Activated CD4-positive, alpha-beta T cell treated with anti-CD3 and anti-CD28 coated beads for 48 hours (primary cell): Measurements from ENCODE around the gene URB1.
"Not testable (repeated sequence)": the region's sequence is repeated elsewhere in the genome, so short reads cannot be mapped to it uniquely, and the experiment has no call there.

ENCODE experiments used
- DNase-seq: peaks from one replicate; pipeline ENCODE4 v3.0.0-alpha.2; 2020

Gene URB1, protein sequence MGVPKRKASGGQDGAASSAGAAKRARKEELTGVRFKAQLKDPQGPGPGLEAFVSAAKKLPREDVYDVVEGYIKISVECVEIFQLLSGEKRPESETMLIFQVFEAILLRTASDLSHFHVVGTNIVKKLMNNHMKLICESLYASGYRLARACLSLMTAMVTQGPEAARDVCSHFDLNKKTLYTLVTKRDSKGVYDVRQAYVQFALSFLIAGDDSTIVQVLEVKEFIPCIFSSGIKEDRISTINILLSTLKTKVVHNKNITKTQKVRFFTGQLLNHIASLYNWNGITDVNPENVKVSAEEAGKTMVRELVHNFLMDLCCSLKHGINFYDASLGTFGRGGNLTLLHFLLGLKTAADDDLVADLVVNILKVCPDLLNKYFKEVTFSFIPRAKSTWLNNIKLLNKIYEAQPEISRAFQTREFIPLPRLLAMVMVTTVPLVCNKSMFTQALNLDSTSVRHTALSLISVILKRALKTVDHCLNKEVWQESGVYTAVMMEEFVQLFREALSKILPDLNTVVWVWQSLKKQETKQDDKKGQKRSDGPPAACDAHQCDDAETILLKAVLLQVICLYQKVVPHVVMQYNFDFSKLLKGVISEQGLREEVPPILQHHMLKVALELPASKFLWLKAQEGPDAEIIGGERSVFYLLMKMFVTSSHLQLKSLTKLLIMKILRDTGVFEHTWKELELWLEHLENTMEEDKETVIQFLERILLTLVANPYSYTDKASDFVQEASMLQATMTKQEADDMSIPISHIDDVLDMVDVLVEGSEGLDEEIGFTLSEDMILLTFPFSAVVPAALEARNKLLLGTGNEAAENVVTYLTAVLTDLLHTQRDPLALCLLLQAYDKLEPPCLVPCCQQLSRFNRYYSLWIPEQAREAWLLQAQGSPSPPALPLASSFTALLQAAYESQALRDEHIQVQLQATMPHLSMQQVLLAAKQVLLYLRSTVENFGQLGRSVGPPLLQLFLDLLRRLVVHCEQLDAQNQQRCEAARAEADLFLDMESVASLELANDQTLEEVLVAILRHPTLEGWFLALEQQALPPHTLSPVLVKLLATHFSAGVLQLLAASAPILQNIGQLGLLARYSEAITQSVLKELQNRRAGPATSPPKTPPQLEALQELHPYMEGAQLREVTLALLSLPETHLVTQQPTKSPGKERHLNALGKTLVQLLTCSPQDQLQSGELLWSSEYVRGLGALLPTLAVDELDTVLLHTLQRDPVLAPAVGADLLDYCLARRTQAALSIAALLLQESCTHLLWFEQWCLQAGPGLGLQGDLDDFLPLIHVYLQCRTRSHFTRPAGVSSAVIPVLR (N-terminal part only)

DNA sequence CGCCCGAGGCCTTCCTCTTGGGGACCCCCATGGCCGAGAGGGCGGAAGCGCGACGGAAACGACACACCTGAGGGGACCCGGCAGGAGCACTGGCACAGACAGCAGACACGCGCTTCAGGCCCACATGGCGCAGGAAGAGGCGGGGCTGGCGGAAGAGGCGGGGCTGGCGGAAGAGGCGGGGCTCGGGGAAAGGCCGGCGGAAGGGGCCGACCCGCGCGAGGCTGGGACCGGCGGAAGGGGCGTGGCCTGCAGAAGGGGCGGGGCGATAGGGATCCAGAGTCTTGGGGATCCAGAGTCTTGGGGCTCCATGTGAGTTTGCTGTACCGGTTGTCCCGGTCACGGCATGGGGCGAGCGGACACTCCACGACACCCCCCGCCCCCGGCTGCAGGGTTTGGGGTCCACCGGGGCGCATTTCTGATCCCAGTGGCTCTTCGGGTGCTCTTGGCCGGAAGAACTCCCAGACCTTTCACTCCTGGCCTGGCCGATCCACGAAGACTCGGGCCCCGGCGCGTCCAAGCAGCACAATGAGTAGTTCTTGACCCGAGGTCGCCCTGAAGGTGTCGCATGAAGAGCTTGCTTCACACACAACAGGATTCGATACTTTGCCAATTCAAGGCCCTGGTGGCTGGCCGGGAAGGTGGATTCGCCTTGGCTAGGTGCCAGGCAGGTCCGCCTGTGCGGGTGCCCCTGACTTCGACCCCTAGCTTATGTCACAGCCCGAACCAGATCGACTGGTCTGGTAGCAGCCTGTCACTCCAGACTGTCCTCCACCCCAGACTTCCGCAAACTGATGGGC is at the start of gene URB1:
URB1 (minus strand) TSS at position 133 of the 797 bp plus-strand sequence; CDS start at position 31, 102 bp downstream.
- DNase-seq: peak; percentile 96

DNA sequence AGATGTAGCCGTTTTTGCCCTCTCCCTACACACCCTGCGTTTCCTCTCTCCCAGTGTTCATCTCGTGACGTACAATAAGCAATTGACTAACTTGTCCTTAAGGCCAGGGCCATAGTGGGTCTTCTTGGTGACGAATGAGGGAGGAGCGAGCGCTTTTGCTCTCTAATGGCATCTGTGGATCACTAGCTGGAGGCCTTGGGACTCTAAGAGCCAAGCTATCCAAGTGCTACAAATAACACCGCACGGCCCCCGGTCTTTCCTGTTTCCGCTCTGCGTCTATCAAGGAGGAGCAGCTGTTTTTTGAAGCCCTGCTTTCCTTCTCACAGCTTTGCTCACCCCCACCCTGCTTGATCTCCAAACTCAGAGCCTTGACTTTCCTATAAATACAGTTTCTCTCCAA is 44.9 kb upstream of the URB1 start:
- DNase-seq: no peak

DNA sequence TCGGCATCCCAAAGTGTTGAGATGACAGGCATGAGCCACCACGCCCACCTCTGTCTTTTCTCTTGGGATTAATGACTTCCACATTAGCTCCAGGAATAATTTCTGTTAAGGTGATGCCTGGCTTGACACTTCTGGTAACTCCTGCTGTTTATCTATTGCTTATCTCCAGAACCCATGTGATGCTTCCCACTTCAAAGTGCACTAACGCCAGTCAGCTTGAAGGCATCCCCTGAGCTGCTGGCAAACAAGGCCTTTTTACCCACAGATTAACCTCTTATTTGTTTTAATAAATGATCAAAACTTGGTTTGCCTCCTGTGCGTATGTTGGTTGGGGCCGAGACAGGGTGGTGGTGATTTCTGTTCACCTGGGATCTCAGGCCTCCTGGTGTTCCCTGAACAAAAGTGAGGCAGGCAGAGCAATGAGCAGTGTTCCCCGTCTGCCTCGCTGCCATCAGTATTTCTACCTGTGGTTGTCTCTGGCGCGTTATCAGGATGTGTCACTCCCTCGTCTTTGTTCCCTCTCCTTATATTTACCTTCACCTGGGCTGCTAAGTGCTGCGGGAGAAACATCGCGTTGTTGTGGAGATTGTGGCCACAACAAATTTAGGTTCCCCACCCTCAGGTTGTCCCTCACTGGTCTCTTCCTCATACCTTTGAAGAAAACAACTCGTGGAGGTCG is 40.3 kb upstream of the URB1 start:
- not testable (repeated sequence) for DNase-seq

DNA sequence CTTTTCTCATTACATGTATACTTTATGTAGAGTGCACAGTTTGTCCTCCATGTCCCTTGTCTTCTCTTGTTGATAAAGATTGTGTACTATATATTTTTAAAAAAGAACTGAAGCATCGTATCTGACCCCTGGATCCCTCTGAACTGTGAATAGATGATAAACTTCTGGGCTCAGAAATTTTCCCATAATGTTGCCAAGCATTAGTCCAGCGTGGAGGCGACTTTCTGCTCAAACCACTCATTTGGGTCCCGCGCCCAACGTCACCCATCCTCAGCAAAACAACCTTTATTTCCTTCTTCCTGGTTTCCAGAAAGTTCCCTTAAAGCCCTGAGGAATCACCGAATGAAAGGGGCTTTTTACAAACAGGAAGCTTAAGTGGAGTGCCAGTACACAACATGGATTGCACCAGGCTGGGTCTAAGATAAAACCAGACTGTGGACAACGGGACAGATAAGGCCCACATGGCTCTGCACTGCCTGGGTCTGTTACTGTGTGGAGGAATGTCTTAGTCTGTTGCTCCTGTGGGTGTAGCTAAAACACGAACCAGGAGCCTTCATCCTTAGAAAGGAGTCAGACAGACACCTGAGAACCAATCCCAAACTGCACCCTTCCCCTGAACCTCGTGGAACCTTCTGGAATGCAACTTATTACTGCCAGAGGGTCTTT is 35.3 kb upstream of the URB1 start:
- DNase-seq: no peak

DNA sequence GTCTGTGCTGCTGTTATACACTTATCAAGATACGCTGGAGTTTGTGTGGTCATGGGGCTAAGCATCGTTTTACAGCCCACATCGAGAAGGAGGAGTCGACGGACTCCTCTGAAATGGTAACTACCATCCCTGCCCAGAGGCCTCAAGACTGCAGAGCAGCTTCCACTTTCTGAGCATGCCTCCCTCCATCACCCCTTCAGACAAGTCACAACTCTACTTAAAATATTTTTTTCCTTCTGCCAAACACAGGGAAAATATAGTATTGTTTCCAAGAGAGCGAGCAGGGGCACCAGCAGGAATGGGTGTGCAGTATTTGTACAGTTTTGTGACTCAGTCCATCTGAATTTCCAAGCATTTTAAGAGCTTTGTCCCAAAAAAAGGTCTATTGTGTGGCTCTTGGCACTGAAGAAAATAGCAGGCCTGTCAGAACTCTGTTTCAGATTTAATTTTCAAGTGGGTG is 33.8 kb upstream of the URB1 start:
- no peak for DNase-seq

DNA sequence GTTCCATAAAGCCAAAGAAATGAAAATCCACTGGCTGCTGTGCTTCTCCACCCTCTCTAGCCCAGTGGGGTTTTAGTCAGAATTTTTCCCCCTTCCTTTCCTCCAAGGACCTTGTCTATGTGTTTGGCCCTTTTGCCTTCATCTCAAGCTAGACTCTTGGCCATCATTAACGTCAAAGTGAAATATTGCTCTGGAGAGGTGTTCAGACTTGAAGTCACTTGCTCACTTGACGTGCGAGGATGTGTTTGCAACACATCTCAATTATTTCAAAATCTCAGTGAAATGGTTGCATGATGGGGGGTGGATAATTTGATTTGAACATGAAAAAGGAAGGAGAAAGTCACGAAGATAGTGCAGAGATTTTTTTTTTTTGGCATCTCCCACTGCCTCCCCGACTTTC is 33.3 kb upstream of the URB1 start:
- DNase-seq: no peak

DNA sequence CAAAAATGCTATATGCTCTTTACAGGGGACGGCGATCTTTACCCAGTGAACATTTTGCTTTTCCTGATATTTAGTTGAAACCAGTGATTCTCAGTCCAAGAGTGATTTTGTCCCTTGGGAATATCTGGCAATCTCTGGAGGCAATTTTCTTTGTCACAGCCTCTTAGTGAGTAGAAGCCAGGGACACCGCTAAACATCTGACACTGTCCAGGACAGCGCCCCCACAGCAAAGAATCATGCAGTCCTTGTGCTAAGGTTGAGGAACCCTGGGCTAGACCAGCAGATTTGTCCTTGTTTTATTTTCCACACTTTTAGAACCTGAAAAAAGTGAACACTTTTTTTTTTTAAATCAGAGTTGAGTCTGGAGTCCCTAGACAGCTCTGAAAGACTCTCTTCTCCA is 32.8 kb upstream of the URB1 start:
- DNase-seq: no peak

DNA sequence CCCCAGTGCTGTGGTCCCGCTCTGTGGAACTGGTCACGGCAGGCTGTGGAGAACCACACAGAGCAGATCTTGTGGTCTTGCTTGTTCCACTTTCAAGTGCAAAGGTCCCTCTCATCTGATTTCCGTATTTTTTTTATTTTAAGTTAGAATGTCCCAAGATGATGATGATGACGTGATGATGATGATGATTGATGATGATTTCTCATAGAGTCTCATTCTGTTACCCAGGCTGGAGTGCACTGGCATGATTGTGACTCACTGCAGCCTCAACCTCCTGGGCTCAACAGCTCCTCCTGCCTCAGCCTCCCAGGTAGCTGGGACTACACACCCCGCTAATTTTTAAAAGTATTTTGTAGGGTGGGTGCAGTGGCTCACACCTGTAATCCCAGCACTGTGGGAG is 31.9 kb upstream of the URB1 start:
- no peak for DNase-seq

DNA sequence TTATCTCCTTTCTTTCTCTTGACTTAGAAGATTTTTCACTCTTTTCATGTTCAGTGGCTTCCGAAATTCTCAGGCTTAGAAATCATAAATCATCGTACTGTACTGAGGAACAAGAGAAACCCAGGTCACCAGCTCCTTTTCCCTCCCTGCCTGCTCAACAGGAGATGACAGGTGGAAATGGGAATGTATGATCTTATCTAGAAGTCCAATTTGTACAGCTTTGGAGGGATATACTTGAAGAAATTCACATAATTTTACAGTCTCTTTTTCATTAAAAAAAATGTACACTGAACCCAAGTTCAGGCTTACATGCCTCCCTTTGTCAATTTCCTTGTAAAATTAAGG is 31.4 kb upstream of the URB1 start:
- no peak for DNase-seq

DNA sequence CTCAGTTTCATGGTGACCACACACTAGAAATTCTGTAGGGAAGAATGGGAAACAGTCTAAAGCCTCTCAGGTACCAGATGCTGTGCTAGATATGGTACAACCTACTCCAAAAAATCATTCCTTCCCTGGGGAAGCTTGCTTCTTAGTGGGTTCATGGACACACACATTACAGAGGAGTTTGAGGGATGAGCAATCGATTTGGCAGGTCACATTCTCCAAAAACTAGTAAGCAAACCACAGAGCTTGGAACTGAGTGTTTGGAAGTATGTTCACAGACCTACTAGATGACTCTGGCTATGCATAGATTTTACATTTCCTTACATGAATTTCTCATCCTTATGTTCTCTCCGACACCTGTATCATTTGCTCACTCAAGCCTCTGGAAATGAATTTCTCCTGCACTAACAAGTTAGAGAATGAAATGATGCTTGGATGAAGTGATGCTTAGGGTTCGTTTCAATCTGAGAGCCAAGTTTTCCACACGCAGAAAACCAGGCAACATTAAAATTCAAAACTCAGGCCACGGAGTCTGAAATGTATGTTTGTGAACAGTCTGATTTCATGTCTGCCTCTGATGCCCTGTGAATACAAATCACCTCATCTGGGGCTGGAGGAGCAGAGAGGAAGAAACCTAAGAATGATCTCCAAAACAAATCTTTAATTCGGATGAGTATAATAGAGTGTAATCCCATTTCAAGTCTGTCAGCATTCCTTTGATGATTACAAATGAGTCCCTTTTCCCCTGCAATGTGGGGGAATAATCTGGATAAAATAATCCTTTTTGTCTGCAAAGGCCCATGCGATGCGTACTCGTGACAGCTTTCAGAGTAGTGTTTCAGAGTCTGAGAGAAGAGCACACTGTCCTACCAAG is 30.7 kb upstream of the URB1 start:
- DNase-seq: no peak

DNA sequence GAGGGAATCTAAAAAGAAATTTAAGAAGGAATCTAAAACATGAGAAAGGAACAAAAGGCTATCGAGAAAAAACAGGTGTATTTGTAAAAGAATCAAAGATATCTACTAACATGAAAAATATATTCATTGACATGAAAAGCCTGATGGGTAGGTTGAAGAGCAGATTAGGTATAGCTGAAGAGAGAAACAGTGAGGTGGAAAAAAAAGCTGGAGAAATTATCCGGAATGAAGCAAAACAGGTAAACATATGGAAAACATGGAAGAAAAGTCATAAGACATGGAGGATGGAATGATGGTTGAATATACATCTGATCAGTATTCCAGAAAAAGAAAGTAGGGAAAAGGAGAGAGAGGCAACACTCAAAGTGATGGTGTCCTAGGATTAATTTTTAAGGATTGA is 29.3 kb upstream of the URB1 start:
- DNase-seq: no peak

DNA sequence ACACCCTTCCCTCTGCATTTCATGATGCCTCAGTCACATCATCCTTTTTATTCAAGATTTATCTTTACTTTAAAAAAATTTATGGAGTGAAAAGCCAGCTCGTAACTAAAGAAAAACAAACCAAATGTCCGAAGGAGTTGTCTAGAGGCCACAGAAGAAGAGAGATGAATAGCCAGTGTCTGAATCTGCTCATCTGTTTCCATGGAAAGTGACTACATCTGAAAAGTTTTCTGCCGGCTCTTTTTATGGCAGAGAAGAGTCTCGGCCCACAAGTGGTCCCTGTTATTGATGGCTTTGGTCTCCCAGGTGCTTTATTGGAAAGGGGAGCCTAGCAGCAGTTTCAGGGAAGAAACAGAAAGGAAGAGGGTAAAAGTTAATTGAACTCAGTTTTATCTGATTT is 25.3 kb upstream of the URB1 start:
- no peak for DNase-seq

DNA sequence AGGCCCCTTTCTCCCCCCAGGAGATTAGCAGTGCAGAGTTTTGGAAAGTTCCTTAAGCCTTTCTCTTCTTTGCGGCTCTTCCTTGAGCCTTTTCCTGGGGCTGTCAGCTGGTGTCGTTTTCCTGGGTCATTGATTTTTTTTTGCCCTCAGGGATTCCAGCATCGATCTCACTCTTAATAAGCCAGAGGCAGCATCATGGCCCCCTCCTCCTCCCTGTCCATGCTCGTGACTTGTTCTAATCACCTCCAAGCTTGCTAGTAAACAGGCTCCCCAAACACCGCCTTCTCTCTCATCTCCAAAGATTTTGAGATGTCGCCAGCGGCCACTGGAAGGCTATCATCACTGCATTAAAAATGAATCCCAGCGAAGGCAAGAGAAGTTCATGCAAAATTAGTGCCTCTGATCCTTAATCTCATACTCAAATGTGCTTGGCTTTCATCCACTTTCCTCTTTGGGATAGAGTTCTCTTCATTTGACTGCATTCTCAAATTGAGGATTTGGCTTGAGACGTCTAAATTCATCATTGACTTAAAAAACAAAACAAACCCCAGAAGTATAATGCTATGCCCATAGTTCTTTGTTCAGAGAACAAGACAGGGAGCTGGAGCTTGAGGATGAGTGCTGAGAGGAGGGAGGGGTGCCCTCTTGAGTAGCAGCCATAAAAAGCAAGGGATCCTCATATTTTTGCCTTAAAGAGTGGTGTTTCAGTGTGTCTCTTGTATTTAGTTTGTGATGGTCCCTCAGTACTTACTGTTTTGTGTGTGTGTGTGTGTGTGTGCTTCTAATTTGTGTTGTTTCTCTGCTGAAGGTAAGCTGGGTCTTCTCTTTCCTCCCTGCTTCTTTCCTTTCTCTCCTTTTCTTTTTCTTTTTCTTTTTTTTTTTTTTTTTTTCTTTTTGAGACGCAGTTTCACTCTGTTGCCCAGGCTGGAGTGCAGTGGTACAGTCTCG is 22.9 kb upstream of the URB1 start:
- no peak for DNase-seq

DNA sequence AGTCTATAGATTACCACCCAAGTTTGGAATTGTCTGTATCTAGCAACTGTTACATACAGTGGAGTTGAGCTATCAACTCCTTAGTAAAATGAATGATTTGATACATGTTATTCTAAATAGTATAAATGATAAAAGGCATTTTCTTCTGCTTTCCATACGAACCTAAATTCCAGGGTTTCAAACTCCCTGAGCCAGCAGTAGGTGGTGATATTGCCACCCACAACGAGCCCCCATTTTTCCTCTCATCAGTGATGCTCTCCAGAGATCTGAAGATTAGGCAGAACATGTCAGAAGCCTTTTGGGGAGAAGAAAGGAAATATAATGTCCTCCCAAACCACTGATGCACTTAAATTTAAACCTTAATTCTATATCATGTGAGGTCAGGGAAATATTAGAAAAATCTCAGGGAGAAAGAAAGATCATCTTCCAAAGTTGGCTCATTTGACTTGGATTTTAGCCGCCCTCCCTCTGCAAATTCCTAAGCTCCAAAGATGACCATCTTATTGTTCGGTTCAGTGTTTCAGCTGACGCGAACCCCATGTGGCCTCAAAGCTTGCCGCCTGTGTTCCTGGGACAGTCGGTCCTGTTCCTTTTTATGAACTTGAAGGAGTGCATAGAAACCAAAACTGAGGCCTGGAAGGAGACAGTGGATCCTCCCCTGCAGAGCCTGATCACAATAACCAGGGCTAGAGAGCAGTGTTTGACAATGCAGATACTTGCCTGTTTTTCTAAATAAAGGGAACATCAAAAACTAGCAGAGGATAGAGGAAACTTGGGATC is 22.0 kb upstream of the URB1 start:
- no peak for DNase-seq

DNA sequence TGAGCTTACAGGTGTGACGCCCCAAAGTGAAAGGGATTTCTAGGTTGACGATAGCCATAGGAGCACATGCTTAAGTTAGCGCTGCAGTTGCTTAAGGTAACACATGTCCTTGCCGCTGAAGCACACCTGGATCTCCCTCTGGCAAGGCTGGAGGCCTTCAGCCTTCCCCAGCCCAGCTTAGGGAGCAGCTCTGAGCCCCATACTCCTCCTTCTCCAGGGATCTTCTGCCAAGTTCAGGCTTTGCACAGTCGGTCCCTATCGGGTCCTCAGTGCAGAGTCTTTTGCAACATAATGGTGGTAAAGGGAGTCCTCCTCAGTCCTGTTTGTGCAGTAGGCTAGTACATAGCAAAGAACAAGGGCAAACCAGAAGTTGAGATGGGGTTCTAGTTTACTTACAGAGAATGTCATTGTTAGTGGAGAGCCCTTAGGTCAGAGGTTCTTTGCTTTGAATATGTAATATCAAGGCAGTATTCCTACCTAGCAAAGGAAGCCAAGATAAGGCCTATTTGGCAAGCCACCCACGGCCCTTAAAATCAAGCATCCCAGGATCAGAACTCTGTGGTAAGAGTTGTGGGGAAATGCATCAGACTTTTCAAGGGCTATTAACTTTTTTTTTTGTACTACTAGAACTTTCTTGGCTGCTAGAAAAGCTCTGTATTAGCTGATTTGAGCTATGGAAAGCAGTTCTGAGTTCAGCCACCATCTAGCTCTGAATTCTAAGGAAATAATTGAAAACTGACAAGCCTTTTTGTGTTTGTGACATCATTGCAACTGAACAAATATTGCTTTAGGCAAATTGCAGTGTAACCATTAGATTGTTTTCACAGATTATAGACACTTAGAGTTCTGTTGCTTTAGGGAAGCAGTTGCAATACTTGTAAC is 21.1 kb upstream of the URB1 start:
- DNase-seq: no peak

DNA sequence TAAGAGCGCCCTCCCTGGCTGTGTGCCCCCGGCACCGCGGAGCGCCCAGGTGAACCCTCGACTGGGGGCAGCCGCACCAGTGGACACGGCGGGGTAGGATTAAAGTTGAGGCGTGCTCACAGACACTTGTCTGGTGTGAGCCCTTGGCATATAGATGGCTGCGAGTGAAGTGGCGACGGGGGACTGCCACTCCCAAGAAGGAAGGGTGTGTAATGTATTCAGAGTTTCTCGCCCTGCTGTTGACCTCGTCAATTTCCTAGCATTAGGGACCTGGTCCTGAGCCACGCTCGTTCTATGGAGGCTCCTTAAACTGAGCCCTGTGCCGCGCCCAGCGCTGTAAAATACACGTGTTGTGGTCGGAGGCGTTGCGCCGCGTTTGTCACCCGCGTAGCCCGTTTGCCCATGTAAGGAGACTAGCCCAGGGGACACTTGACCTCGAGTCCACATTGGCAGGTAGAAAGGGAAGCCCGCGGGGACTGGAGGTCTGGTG is 20.2 kb upstream of the URB1 start:
- DNase-seq: no peak
